GM18526 (cell line): ENCODE measurements around the gene ERGIC1.

Source experiments
- POLR2A ChIP-seq: IDR thresholded peaks from 3 replicates; pipeline ENCODE4 v1.6.1; 2011; ENCODE audit not compliant: insufficient read length; ENCODE audit errors: extremely low read depth

The ERGIC1 gene

DNA sequence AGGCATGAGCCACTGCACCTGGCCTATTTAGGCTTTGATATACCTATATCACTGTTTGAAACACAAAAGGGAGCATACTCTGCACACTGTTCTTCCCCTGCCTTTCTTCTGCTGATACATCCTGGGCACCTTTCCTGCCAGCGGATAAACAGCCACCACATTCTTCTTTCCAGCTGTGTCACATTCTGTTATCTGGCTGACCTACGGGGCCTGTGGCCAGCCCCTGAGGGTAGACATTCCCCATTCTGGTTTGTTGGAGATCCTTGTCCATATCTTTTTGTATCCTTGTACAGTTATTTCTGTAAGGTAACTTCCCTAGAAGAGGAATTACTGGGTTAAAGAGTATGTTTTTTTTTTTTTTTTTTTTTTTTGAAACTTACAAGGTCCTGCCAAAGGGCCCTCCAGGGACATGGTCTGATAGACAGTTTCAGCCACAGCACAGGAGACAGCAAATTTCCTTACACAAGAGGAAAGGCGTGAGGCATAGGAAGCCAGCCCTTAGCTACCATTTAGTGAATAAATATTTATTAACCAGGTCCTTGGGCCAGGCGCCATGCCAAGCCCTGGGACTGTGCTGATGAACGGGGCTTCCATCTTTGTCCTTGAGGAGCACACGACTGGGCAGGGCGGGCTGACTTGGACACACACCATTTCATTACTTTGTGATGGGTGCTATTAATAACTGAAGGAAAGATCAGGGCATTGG is 57.8 kb downstream of the ERGIC1 start:
- TF ChIP-seq POLR2A, result no peak

DNA sequence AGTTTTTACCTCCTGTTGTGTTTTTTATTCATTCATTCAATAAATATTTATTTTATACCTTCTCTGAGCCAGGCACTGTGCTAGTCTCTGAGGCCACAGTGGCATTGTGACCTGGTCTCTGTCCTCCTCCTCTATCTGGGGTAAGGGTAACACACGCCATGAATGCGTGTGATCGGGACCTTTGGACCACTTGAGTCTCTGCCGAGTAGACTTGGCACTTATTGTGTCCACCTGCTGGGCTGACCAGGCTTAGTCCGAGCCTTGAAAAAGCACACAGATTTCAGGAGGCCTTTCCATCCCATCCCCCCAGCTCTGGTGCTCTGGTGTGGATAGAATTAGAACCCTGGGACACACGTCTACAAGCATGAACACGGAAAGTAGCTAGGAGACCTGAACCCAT is 58.7 kb downstream of the ERGIC1 start:
- TF ChIP-seq POLR2A, result no peak

DNA sequence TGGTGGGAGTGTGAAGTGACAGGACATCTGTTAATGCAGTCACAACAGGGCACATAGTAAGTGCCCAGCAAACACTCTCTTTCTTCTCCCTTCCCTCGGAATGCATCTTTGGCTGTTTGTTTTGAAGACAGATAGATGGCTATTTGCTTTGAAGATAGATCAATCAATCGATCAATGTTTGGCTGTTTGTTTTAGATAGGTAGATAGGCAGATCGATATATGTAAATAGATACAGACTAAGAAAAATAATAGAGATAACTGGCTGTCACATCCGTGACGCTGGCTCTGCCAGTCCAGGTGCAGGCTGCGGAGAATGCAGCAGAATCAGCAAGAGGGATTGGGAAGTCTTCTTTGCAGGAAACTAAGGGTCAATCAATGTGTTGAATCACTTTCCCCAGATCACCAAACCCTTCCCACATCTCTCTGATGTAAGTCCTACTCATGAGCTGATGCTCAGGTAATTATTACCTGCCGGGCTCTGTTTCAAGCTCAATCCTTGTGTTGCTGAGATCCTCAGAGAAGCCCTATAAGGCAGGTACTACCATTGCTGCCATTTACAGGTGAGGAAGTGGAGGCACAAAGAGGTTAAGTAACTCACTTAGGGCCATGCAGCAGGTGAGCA is 60.8 kb downstream of the ERGIC1 start:
- no peak for TF ChIP-seq POLR2A

DNA sequence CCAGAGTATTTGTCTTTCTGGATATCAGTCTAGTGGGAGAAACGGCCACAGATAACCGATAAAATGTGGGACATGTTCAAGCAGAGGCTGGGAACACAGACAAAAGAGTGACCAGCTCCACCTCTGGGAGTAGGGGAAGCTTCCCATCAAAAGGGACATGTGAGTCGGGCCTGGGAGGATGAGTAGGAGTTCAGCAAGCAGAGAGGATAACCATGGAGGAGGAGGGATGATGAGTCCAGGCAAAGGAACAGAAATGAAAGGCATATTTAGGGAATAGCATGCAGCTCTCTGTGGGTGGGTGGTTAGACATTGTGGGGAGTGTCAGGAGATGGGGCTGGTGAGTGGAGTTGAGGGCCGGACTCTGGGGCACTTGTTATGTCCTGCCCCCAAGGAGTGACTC is 61.5 kb downstream of the ERGIC1 start:
- TF ChIP-seq POLR2A, result no peak

DNA sequence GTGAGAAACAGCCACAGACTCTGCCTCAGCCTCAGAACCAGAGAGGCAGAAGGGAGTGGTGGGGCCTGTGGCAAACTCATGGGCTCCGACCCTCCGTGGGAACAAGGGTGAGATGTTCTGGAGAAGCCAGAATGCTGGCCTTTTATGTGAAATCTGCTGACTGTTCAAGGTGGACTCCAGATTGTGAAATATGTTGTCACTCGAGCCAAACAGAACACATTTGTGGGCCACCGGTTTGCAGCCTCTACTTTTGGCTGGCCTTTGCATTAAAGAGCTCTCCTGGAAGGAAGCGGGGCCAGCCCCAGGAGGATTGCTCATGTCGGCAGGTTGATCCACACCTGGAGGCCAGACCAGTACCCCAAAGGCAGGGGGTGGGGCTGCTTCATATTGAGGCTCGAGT is 62.4 kb downstream of the ERGIC1 start:
- no peak for TF ChIP-seq POLR2A

DNA sequence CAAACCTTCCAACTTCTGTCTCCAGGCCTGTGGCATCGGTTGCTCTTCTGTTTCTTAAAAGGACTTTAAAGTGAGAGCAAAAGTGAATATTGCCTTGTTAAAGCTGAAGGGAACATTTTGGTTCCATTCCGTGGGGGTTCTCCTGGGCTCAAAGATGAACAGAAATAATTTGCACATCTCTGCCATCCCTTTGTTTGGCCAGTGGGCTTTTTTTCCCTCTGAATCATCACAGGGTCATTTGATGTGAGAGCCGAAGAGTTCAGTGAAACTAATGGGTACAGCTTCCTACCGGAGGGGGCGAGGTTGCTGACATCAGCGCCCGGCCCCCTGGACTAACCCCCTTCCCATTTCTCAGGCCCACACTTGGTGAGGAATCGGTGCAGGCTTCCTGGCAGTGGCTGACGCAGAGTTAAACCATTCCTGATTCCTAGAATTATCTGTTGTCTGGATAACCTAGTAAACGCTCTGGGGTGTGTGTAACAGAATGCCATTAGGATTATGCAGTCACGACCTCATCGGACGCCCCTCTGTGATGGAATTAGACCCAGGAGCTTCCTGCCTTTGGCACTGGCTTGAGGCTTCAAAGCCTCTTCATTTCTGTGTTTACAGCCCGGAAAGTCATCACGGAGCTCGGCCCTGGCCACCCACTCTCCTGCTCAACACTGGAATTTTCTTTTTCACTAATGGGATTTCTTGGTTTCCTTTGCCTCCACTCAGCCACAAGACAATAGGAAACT is 63.6 kb downstream of the ERGIC1 start:
- no peak for TF ChIP-seq POLR2A

DNA sequence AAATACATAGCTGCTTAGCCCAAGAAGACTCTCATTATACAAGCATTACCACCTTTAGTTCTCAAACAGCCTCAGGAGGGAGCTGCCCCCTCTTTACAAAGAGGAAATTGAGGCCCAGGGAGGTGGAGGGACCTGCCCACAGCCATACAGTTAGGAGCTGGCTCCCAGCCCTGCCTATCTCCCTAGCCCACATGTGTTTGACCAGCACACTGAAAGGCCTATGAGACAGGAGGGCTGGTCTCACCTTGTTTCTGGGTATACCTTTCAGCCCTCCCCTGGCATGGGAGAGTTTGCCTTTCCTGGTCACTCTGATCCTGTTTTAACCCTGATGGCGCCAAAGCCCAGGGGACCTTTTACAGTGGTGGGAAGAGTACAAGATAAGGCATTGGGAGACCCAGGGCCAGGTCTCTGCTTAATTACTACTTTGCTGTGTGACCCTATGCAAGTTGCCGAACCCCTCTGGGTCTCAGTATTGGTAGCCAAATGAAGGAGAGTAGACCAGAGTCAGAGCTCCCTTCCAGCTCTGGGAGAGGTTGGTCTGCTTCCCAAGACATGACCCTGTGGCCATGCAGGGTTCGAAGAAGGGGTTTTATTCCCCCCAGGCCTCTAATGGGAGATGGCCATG is 64.3 kb downstream of the ERGIC1 start:
- no peak for TF ChIP-seq POLR2A

DNA sequence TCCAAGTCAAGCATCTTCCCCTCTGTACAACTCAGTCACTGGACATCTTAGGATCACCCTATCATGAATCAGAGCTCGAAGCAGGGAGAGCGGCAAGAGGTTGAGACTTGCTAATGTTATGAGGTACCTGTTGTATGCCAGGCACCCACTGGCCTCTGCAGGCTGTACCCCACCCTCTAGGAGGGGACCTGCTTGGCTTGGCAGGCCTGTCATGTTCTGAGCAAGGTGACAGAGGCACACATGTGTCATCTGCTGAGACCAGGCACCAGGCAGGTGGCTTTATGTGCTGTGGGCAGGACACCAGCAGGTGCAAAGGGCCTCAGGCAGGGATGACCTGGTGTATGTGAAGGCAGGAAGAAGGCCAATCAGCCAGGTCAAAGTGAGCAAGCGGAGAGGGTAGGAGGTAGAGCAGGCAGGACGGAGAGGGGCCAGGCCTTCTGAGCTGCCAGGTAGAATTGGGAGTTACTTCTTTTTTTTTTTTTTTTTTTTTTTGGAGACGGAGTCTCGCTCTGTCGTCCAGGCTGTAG is 64.9 kb downstream of the ERGIC1 start:
- TF ChIP-seq POLR2A, result no peak

DNA sequence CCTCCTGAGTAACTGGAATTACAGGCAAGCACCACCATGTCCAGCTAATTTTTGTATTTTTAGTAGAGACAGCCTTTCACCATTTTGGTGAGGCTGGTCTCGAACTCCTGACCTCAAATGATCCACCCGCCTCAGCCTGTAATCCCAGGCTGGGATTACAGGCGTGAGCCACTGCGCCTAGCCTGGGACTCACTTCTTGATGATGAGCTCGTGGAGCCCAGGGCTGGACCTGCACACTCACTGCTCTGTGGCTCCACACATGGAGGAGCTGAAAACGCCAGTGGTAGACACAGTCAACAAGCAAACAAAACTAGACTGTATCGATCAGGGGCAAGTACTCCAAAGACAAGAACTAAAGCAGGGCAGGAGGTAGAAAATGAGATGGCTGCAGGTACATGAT is 65.4 kb downstream of the ERGIC1 start:
- no peak for TF ChIP-seq POLR2A

DNA sequence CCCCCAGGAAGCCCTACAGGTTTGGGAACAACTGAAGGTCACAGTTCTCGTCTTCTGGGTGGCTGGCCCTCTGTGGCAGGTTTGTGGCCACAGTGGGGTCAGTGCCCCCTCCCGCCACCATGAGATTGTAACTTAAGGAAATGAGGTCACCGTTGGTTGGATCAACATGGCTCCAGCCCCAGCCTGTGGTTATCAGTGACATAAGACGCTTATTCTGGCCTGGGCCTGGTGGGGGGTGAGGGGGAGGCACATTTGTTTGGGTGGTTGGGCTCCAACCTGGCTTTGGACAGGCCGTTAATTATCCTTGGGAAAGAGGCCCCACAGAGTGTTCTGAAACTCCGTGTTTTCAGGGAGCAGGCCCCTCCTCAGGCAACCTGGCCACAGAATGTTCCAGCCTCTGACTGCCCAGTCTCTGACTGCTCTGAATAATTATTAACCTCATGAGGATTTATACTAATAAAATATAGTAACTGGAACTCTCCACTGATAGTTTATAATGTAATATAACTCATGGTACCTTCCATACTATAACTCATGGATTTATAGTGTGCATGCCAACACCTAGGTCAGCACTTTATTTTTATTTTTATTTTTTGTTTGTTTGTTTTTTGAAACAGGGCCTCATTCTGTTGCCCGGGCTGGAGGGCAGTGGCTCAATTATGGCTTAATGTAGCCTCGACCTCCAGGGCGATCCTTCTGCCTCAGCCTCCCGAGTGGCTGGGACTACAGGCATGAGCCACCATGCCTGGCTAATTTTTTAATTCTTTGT is 67.1 kb downstream of the ERGIC1 start:
- no peak for TF ChIP-seq POLR2A

DNA sequence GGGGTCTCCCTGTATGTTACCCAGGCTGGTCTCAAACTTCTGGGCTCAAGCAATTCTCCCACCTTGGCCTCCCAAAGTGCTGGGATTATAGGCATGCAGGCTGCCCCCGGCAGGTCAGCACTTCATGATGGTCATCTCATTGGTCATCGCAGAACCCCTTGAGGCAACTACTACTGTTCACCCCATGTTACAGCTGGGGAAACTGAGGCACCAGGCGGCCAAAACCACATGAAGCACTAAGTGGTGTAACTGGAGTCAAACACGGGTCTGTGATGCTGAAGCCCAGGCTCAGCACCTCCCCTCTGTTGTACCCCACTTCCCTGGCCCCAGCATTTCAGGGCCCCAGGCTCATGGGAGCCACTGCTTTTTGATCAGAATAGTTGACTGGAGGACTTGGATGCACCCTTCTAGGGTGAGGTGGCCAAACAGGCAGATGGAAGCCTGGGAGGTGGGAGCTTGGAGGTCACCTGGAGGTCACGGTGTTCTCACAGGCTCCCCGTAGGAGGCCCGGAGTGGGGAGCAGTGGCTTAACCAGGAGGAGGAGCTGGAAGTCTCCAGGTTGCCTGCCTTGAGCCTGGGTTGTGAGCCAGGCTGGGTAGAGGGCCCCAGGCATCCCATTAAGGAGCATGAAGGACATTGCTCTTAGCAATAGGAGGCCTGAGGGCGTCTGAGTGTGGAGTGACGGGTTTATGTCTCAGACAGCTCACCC is 67.9 kb downstream of the ERGIC1 start:
- no peak for TF ChIP-seq POLR2A

DNA sequence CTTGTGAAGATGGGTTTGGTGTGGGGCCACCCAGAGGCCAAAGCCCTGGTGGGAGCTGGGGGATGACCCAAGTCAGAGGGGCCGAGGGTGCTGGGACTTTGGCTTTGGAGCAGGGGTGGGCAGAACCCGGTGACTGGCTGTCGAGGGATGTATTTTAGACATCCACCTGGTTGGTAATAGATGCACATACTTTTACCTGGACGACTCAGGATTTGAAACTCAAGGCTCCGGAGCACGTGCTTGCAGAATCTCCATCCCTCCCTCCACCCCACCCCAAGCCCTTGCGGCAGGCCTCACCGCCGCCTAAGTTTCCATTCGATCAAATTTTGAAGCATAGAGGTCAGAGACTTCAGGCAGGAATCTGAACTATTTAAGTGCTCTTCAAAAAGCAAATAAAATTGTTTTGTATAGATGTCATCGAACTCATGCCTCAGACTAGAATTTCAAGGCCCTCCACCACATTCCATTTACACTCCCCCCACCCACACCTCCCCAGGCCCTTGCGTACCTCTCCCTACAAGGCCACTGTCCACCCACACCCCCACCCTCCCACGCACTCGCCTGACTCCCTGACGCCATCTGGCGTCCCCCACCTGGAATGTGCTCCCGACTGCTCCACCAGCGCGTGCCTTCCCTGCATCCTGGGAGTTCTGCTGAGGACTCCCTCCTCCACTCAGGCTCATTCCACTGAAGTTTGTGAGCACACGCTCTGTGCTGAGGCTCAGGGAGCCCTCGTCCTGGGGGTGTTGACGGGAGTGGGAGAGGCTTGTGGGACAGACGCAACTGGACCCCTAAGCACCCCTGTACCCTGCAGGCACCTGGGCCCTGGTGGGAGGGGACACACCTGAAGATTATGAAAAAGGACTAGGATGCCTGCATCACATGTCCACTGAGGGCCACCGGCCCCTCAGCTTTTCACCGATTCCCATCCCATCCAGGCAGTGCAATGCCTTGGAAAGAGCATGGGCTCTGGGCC is 68.7 kb downstream of the ERGIC1 start:
- TF ChIP-seq POLR2A, result no peak

DNA sequence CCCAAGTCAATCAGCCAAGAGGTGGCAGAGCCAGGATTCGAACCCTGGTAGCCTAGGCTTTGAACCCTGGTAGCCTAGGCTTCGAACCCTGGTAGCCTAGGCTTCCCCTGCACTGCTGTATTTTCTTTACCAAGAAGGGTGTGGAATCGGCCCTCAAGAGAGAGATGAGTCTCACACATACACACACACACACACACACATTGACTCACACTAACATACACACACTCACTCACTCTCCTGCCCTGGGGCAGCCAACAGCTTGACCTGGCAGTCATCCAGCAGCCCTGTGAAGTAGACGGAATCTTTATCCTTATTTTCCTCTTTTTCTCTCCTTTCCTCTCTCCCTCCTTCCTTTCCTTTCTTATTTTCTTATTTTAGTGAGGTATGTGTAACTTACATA is 69.7 kb downstream of the ERGIC1 start:
- no peak for TF ChIP-seq POLR2A
